KMS-11 (cell line): ENCODE data around the gene CXADR.

Experiments
- H2AFZ ChIP-seq: fragments of 200-600 bp; sonication (generic); 2 replicates; pipeline ENCODE4 v1.6.1; 2016; ENCODE audit warnings: antibody characterized with exemption, mixed run types, low read depth
- H3K27ac ChIP-seq: fragments of 200-600 bp; sonication (generic); 2 replicates; pipeline ENCODE4 v1.6.1; 2016; ENCODE audit warnings: mild to moderate bottlenecking, mixed run types
- H3K27me3 ChIP-seq: fragments of 200-600 bp; sonication (generic); 2 replicates; pipeline ENCODE4 v1.6.1; 2017; ENCODE audit warnings: mild to moderate bottlenecking, low read depth, mixed run types, moderate library complexity; ENCODE audit not compliant: insufficient read depth
- H3K36me3 ChIP-seq: fragments of 200-600 bp; sonication (generic); 2 replicates; pipeline ENCODE4 v1.6.1; 2017; ENCODE audit warnings: mild to moderate bottlenecking, mixed run types; ENCODE audit not compliant: insufficient read depth
- H3K4me1 ChIP-seq: fragments of 200-600 bp; sonication (generic); 2 replicates; pipeline ENCODE4 v1.6.1; 2016; ENCODE audit warnings: mild to moderate bottlenecking, low read depth, mixed run types; ENCODE audit not compliant: poor library complexity, severe bottlenecking
- H3K4me2 ChIP-seq: fragments of 200-600 bp; sonication (generic); 2 replicates; pipeline ENCODE4 v1.7.0; 2016; ENCODE audit warnings: mild to moderate bottlenecking, mixed run types
- H3K4me3 ChIP-seq: fragments of 200-600 bp; sonication (generic); IDR thresholded peaks from 2 replicates; pipeline ENCODE4 v1.6.1; 2017; ENCODE audit warnings: low read depth, low read length, mixed read lengths; ENCODE audit not compliant: insufficient read depth
- H3K79me2 ChIP-seq: fragments of 200-600 bp; sonication (generic); 2 replicates; pipeline ENCODE4 v1.6.1; 2016; ENCODE audit warnings: low read depth, mixed run types; ENCODE audit not compliant: insufficient read depth
- H3K9ac ChIP-seq: fragments of 200-600 bp; sonication (generic); 2 replicates; pipeline ENCODE4 v1.6.1; 2016; ENCODE audit warnings: mild to moderate bottlenecking, mixed run types
- H4K20me1 ChIP-seq: fragments of 200-600 bp; sonication (generic); 2 replicates; pipeline ENCODE4 v1.6.1; 2016; ENCODE audit warnings: mild to moderate bottlenecking, mixed run types; ENCODE audit not compliant: insufficient read depth
- CTCF ChIP-seq: fragments of 200-600 bp; sonication (generic); conservative IDR thresholded peaks from 2 replicates; pipeline ENCODE4 v1.6.1; 2017; ENCODE audit warnings: low read depth, mild to moderate bottlenecking, antibody characterized with exemption, low read length, moderate library complexity, mixed read lengths

Gene CXADR

GRCh38 chr21:17611414-17612022, 98.7 kb downstream of the CXADR start:
- Histone ChIP-seq H3K27ac (peak overlapping the region; percentile 70), H3K36me3 (no peaks in the 10 kb centered on the region; the same call in 1 of the 2 replicates), H3K79me2 (peaks cover 57% of the 10 kb centered on the region), H2AFZ (peak overlapping the region; percentile 70), H3K4me2 (peak overlapping the region; percentile 96), H4K20me1 (peaks cover 17% of the 10 kb centered on the region; the same call in 1 of the 2 replicates), H3K4me3 (peak overlapping the region; percentile 28), H3K9ac (peak overlapping the region; percentile 93), H3K4me1 (peaks cover 19% of the 10 kb centered on the region), H3K27me3 (no peaks in the 10 kb centered on the region)
- TF ChIP-seq CTCF, result no peak

GRCh38 chr21:17612023-17612564, 99.3 kb downstream of the CXADR start:
- Histone ChIP-seq H3K9ac (peak overlapping the region; percentile 93), H3K4me1 (peaks cover 19% of the 10 kb centered on the region), H3K27ac (peak overlapping the region; percentile 70), H3K27me3 (no peaks in the 10 kb centered on the region), H3K4me3 (peak overlapping the region; percentile 28), H2AFZ (peak overlapping the region; percentile 70), H4K20me1 (peaks cover 17% of the 10 kb centered on the region; the same call in 1 of the 2 replicates), H3K36me3 (no peaks in the 10 kb centered on the region; the same call in 1 of the 2 replicates), H3K79me2 (peaks cover 51% of the 10 kb centered on the region), H3K4me2 (peak overlapping the region; percentile 96)
- TF ChIP-seq CTCF, result no peak

GRCh38 chr21:17612565-17613241, 99.9 kb downstream of the CXADR start, which contains the start of gene BTG3:
TSS of gene BTG3 (minus strand) at chr21:17612901. CDS start at chr21:17609144, 3,757 bp downstream.
- Histone ChIP-seq H3K27ac (peak within 1 kb of the TSS; percentile 70), H3K4me1 (peaks cover 19% of the 10 kb centered on the region), H4K20me1 (peaks cover 17% of the 10 kb centered on the region; the same call in 1 of the 2 replicates), H3K27me3 (no peaks in the 10 kb centered on the region), H3K36me3 (no peaks in the 10 kb centered on the region; the same call in 1 of the 2 replicates), H2AFZ (peak within 1 kb of the TSS; percentile 70), H3K4me3 (peak within 1 kb of the TSS; percentile 28), H3K9ac (peak within 1 kb of the TSS; percentile 93), H3K4me2 (peak within 1 kb of the TSS; percentile 96), H3K79me2 (peaks cover 45% of the 10 kb centered on the region)
- TF ChIP-seq CTCF, result no peak

GRCh38 chr21:17613242-17613676, 100.4 kb downstream of the CXADR start:
- H3K27ac ChIP-seq, result no peak overlapping the region
- peak overlapping the region; percentile 70 for H2AFZ ChIP-seq
- H3K79me2 ChIP-seq, result peaks cover 40% of the 10 kb centered on the region
- no peak for TF ChIP-seq CTCF
- H3K27me3 ChIP-seq, result no peaks in the 10 kb centered on the region
- H3K4me1 ChIP-seq, result peaks cover 19% of the 10 kb centered on the region
- no peaks in the 10 kb centered on the region for H3K36me3 ChIP-seq
- no peak overlapping the region for H3K4me3 ChIP-seq
- H3K9ac ChIP-seq, result peak overlapping the region; percentile 93; the same call in 1 of the 2 replicates
- H3K4me2 ChIP-seq, result 0 out of 2 replicates have a peak overlapping the region, but pooled peaks have one; percentile 26
- peaks cover 17% of the 10 kb centered on the region; the same call in 1 of the 2 replicates for H4K20me1 ChIP-seq
